ENCODE results near the gene SLC44A5. TPM values are rescaled to one million over a fixed set of nuclear protein-coding genes. Genes with fewer than 3 reads are reported as not detected.
"Not testable (repeated sequence)": the region's sequence is repeated elsewhere in the genome, so short reads cannot be mapped to it uniquely, and the experiment has no call there.

The SLC44A5 gene
- total and polyA plus RNA-seq, 5 donors from 2014 or later = 1.3 to 2.3 (median 1.5) TPM; not detected in 1

- peaks cover 0 to 2% of the 10 kb centered on the region in 2 experiments for H3K9me3 ChIP-seq (ENCODE audit: control insufficient read depth in 2 of 2, low read length in 2 of 2)
- no peak for ATAC-seq (ENCODE audit: low read depth in 2 of 2)
- no peak for DNase-seq
- H3K36me3 ChIP-seq (ENCODE audit: control insufficient read depth, insufficient read depth, low read length) = no peaks in the 10 kb centered on the region
- Mint-ChIP-seq H3K36me3 (no peaks in the 10 kb centered on the region), H3K4me1 (no peaks in the 10 kb centered on the region), H3K9me3 (peaks cover 5 to 15% (median 9%) of the 10 kb centered on the region in 7 donors), H3K27me3 (peaks cover 4% of the 10 kb centered on the region), H3K4me3 (no peak overlapping the region), H3K27ac (no peak overlapping the region)
- no peaks in the 10 kb centered on the region for H3K27me3 ChIP-seq (ENCODE audit: control insufficient read depth, insufficient read depth, low read length)
- H3K4me1 ChIP-seq (ENCODE audit: control insufficient read depth, insufficient read depth, low read length, poor library complexity, severe bottlenecking) = no peaks in the 10 kb centered on the region
- H3K27ac ChIP-seq (ENCODE audit: insufficient read depth, low read length, poor library complexity, severe bottlenecking) = no peak overlapping the region
- H3K4me3 ChIP-seq (ENCODE audit: low read depth, low read length) = no peak overlapping the region
These were observed 216.4 kb downstream of the SLC44A5 start for GRCh38 chr1:75394386-75395139.

- Mint-ChIP-seq H3K36me3 (no peaks in the 10 kb centered on the region), H3K9me3 (peaks cover 7 to 23% (median 12%) of the 10 kb centered on the region in 7 donors), H3K27me3 (peaks cover 4% of the 10 kb centered on the region), H3K4me3 (no peak overlapping the region), H3K27ac (no peak overlapping the region), H3K4me1 (no peaks in the 10 kb centered on the region)
- DNase-seq (no peak), ATAC-seq (ENCODE audit: low read depth in 2 of 2) (no peak)
- Histone ChIP-seq H3K27me3 (ENCODE audit: control insufficient read depth, insufficient read depth, low read length) (no peaks in the 10 kb centered on the region), H3K36me3 (ENCODE audit: control insufficient read depth, insufficient read depth, low read length) (no peaks in the 10 kb centered on the region), H3K4me1 (ENCODE audit: control insufficient read depth, insufficient read depth, low read length, poor library complexity, severe bottlenecking) (no peaks in the 10 kb centered on the region), H3K9me3 (ENCODE audit: control insufficient read depth in 2 of 2, low read length in 2 of 2) (peaks cover 0 to 2% of the 10 kb centered on the region in 2 experiments), H3K4me3 (ENCODE audit: low read depth, low read length) (no peak overlapping the region), H3K27ac (ENCODE audit: insufficient read depth, low read length, poor library complexity, severe bottlenecking) (no peak overlapping the region)
These were observed 218.6 kb downstream of the SLC44A5 start for GRCh38 chr1:75392278-75392677.

- peak overlapping the region in 3 of 4 donors; percentile 90 to 93 (median 91) for H3K4me3 Mint-ChIP-seq
- DNase-seq = peak in 2 of 3 donors; percentile 2 to 5
- H3K27ac ChIP-seq (ENCODE audit: insufficient read depth, low read length, poor library complexity, severe bottlenecking) = not testable (repeated sequence)
These were observed 235.2 kb downstream of the SLC44A5 start for GRCh38 chr1:75375476-75376447.

GRCh38 chr1:75373542-75374159, 237.3 kb downstream of the SLC44A5 start:
- Mint-ChIP-seq H3K27ac (no peak overlapping the region), H3K27me3 (no peaks in the 10 kb centered on the region)
- no peak overlapping the region for H3K4me3 ChIP-seq (ENCODE audit: low read depth, low read length)

More at GRCh38 chr1:75375476-75376447, 235.2 kb downstream of the SLC44A5 start:
- not testable (repeated sequence) for ATAC-seq (ENCODE audit: low read depth in 2 of 2); H3K27me3 Mint-ChIP-seq; H3K27me3 ChIP-seq (ENCODE audit: control insufficient read depth, insufficient read depth, low read length); H3K36me3 Mint-ChIP-seq; H3K9me3 ChIP-seq (ENCODE audit: control insufficient read depth in 2 of 2, low read length in 2 of 2); H3K4me1 Mint-ChIP-seq; H3K4me1 ChIP-seq (ENCODE audit: control insufficient read depth, insufficient read depth, low read length, poor library complexity, severe bottlenecking); H3K36me3 ChIP-seq (ENCODE audit: control insufficient read depth, insufficient read depth, low read length); H3K9me3 Mint-ChIP-seq
- peak overlapping the region; percentile 81 to 95 (median 91) for H3K27ac Mint-ChIP-seq
- H3K4me3 ChIP-seq (ENCODE audit: low read depth, low read length) = peak overlapping the region; percentile 38

GRCh38 chr1:75366595-75366994, 244.3 kb downstream of the SLC44A5 start:
- Mint-ChIP-seq H3K9me3 (peaks cover 0 to 28% (median 9%) of the 10 kb centered on the region in 7 donors), H3K27ac (no peak overlapping the region)
- ATAC-seq (ENCODE audit: low read depth in 2 of 2) = no peak

More at GRCh38 chr1:75373542-75374159, 237.3 kb downstream of the SLC44A5 start:
- H3K4me1 ChIP-seq (ENCODE audit: control insufficient read depth, insufficient read depth, low read length, poor library complexity, severe bottlenecking) = no peaks in the 10 kb centered on the region
- peaks cover 0 to 7% of the 10 kb centered on the region in 2 experiments for H3K9me3 ChIP-seq (ENCODE audit: control insufficient read depth in 2 of 2, low read length in 2 of 2)
- peaks cover 0 to 7% (median 2%) of the 10 kb centered on the region in 7 donors for H3K9me3 Mint-ChIP-seq
- H3K36me3 Mint-ChIP-seq = no peaks in the 10 kb centered on the region
- ATAC-seq (ENCODE audit: low read depth in 2 of 2) = no peak
- no peak overlapping the region for H3K4me3 Mint-ChIP-seq
- H3K4me1 Mint-ChIP-seq = peaks cover 0 to 2% (median 0%) of the 10 kb centered on the region in 4 donors
- DNase-seq = no peak
- no peaks in the 10 kb centered on the region for H3K36me3 ChIP-seq (ENCODE audit: control insufficient read depth, insufficient read depth, low read length)
- H3K27ac ChIP-seq (ENCODE audit: insufficient read depth, low read length, poor library complexity, severe bottlenecking) = no peak overlapping the region
- no peaks in the 10 kb centered on the region for H3K27me3 ChIP-seq (ENCODE audit: control insufficient read depth, insufficient read depth, low read length)

GRCh38 chr1:75361260-75361659, 249.7 kb downstream of the SLC44A5 start:
- Histone ChIP-seq H3K4me3 (ENCODE audit: low read depth, low read length) (no peak overlapping the region), H3K4me1 (ENCODE audit: control insufficient read depth, insufficient read depth, low read length, poor library complexity, severe bottlenecking) (no peaks in the 10 kb centered on the region), H3K27ac (ENCODE audit: insufficient read depth, low read length, poor library complexity, severe bottlenecking) (no peak overlapping the region), H3K36me3 (ENCODE audit: control insufficient read depth, insufficient read depth, low read length) (no peaks in the 10 kb centered on the region), H3K27me3 (ENCODE audit: control insufficient read depth, insufficient read depth, low read length) (no peaks in the 10 kb centered on the region), H3K9me3 (ENCODE audit: control insufficient read depth in 2 of 2, low read length in 2 of 2) (peaks cover 2% of the 10 kb centered on the region in 2 experiments)
- Mint-ChIP-seq H3K4me3 (no peak overlapping the region), H3K27ac (no peak overlapping the region), H3K27me3 (no peaks in the 10 kb centered on the region), H3K4me1 (no peaks in the 10 kb centered on the region), H3K9me3 (peaks cover 0 to 17% (median 7%) of the 10 kb centered on the region in 7 donors), H3K36me3 (no peaks in the 10 kb centered on the region)
- ATAC-seq (ENCODE audit: low read depth in 2 of 2) (no peak), DNase-seq (no peak)

More at GRCh38 chr1:75366595-75366994, 244.3 kb downstream of the SLC44A5 start:
- H3K36me3 ChIP-seq (ENCODE audit: control insufficient read depth, insufficient read depth, low read length) = no peaks in the 10 kb centered on the region
- no peak overlapping the region for H3K4me3 ChIP-seq (ENCODE audit: low read depth, low read length)
- H3K27me3 ChIP-seq (ENCODE audit: control insufficient read depth, insufficient read depth, low read length) = no peaks in the 10 kb centered on the region
- H3K27me3 Mint-ChIP-seq = no peaks in the 10 kb centered on the region
- no peak for DNase-seq
- no peaks in the 10 kb centered on the region for H3K36me3 Mint-ChIP-seq
- no peaks in the 10 kb centered on the region for H3K4me1 ChIP-seq (ENCODE audit: control insufficient read depth, insufficient read depth, low read length, poor library complexity, severe bottlenecking)
- no peak overlapping the region for H3K27ac ChIP-seq (ENCODE audit: insufficient read depth, low read length, poor library complexity, severe bottlenecking)
- peaks cover 6 to 18% of the 10 kb centered on the region in 2 experiments for H3K9me3 ChIP-seq (ENCODE audit: control insufficient read depth in 2 of 2, low read length in 2 of 2)
- no peak overlapping the region for H3K4me3 Mint-ChIP-seq
- no peaks in the 10 kb centered on the region for H3K4me1 Mint-ChIP-seq

GRCh38 chr1:75354267-75354666, 256.6 kb downstream of the SLC44A5 start:
- not testable (repeated sequence) for H3K36me3 ChIP-seq (ENCODE audit: control insufficient read depth, insufficient read depth, low read length); H3K27me3 ChIP-seq (ENCODE audit: control insufficient read depth, insufficient read depth, low read length); H3K27me3 Mint-ChIP-seq; H3K4me3 ChIP-seq (ENCODE audit: low read depth, low read length); DNase-seq; H3K36me3 Mint-ChIP-seq; ATAC-seq (ENCODE audit: low read depth in 2 of 2); H3K27ac ChIP-seq (ENCODE audit: insufficient read depth, low read length, poor library complexity, severe bottlenecking); H3K9me3 ChIP-seq (ENCODE audit: control insufficient read depth in 2 of 2, low read length in 2 of 2); H3K4me1 ChIP-seq (ENCODE audit: control insufficient read depth, insufficient read depth, low read length, poor library complexity, severe bottlenecking); H3K9me3 Mint-ChIP-seq; H3K4me3 Mint-ChIP-seq; H3K27ac Mint-ChIP-seq; H3K4me1 Mint-ChIP-seq

All from CD4-positive, CD25-positive, alpha-beta regulatory T cell (primary cell).